NCI-H510A (cell line): ENCODE results near the gene ANGEL2.
"Not testable (repeated sequence)": the region's sequence is repeated elsewhere in the genome, so short reads cannot be mapped to it uniquely, and the experiment has no call there.

Experiments used
- DNase-seq: peaks from one replicate; lab custom pipeline; 2025; lab: John Stamatoyannopoulos, UW

Gene ANGEL2

DNA sequence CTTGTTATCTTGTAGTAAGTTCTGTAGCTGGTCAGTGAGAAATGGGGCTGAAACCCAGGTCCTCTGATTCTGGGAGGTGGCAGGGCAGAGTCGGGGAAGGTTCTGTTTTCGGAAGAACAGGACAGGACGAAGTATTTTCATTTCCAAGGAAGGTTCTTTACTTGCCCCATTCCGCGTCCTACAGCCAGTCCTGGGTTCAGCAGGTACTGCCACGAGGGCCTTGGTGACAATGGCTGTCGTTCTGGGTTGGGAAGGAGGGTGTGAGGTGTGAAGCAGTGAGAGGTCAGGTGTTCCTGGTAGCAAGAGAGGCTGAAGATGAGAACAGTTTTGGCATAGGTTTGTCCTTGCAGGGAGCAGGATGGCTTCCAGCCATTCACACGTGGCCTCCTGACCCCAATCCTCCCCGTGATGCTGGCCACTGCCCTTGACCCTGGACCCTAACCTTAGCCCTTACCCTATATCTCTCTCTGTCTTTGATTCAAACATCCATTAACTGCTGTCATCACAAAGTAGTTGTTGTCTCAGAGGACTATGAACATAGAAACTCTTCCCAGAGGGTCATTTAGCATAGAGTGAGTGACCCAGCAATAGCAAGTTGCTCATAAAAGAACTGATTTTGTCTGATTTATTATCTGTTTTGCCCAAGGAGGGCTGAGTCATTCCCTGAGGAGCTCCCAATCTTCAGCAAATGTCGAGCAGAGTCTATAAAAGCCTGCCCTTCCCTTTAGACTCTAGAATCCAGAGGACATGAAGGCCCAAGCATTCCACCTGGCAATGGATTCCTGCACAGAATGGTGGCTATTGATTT, 40.4 kb downstream of the ANGEL2 start:
- no peak for DNase-seq

DNA sequence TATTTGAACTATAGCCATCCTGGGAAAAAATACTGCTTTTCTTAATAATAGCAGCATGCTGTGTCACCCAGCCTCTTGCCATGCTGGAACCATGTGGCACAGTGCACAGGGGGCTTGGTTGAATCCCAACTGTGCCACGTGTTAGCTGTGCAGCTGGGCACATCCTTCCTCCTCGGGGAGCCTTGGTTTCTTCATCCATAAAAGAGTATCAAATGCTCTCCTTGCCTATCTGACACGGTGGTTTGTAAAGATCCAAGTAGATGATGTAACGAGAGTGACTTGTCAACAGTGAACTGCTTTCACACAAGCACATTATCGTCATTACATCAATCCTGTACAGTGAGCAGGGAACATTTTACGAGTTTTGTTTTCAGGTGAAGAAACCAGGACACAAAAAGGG, 41.0 kb downstream of the ANGEL2 start:
- no peak for DNase-seq

DNA sequence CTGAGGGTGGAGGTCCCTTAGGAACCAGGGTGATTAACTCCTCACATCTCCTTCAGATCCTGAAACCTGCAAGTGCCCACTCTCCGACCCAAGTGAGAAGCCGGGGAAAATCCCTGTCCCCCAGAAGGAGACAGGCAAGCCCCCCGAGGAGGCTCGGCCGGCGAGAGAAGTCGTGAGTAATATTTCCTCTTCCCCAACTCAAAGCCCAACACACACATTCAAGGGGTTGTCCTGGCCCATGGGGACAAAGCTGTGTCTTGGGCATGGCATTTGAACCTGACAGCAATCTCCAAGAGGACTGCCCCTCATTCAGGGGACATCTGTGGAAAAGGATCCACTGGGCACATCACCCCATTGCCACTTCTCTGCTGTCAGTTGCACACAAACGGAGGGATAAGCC, 41.8 kb downstream of the ANGEL2 start:
- DNase-seq, result no peak

DNA sequence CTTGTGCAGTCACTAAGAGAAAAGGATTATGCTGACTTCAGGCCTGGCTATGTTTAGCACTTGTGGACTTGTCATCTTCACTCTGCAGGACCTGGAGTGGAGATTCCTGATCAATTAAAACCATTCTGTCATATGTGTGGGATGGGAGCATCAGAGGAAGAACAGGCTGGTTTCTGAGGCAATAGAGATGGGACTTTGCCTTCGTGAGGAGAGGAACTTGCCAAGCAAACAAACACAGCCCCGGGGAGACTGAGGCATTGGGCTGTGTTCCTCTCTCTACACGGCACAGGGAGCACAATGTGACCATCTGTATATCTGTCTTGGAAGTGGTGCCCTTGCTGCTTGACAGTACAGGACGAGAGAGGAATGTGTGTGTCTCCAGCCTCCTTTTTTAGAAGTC, 42.2 kb downstream of the ANGEL2 start:
- DNase-seq, result no peak

DNA sequence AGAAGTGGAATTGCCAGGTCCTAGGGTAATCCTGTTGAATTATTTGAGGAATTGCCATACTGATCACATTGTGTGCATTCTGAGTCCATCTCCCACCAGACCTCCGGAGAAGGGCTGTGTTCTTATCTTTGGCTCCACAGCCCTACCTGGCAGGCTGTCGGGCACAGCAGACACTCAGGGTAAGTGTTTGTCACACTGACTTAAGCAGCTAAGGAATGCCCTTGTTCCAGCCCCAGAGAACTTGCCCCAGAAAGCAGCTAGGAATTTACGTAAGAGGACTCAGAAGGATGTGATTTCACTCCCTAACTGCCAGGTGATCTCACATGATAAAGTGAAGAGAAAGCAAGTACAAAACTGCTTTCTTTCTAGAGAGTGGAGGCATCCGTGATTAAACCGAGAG, 44.4 kb downstream of the ANGEL2 start:
- DNase-seq, result no peak

DNA sequence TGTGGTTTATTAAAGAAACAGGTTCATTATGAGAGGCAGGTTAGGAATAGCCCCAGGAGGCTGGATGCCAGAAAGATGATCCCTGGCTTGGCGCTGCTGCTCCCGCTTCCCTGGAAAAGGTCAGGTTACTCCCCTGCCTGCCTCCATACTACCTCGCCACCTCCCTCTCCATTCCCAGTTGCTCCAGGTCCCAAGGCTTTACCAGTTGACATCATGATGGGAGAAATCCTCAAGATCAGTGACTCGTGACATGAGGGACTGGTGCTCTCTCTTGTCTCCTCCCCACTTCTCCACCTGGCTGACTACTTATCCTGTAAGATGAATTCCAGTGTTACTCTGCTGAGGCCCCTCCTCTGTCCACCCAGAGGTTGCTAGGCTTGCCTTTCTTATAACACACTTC, 45.6 kb downstream of the ANGEL2 start:
- no peak for DNase-seq

DNA sequence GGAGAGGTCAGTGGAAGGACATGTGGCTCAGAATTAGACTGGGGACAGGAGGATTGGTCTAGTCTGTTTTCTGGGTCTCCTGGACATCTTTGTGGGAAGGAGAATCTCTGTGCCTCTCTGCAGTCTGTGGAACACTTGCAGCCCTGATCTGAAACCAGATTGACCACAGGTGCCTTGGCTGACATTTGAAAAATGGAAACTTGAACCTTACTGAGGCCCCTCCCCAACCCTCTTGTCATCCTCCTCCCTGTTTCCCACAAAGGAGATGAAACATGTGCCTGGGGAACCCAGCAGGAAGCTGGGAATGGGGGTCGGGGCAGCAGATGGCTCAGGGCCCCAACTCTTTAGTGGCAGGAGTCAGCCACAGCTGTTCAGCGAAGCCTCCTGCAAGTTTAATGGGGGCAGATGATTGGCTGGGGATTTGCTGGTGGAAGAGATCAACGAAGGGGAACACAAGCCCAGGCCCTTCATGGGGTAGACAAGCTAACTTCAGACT, 47.3 kb downstream of the ANGEL2 start:
- no peak for DNase-seq

DNA sequence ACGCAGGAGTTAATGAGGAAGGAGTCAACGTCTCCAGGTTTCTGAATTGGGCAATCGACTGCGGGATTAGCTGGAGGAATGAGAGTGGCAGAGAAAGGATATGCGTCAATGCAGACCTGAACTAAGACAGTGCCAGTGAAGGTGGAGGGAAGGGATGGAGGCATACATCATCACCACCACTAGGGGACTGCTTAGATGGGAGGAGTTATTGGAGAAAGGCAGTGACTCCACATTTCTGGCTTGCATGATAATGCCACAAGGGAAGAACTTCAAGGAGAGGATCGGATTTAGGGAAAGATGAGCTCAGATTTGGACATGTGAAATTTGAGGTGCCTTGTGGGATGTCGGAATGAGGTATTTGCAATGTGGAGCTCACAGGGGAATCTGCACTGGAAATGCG, 47.9 kb downstream of the ANGEL2 start:
- DNase-seq, result no peak

DNA sequence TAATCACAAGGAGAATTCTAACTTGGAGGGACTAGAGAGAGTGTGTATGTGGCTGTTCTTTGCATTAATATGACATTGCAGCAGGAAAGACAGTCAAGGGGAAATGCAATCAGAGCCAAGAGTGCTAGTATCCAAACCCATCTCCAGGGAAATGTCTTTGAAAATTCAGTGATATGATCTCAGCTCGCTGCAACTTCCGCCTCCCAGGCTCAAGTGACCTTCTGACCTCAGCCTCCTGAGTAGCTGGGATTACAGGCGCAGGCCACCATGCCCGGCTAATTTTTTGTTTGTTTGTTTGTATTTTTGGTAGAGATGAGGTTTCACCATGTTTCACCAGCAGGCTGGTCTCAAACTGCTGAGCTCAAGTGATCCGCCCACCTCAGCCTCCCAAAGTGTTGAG, 49.1 kb downstream of the ANGEL2 start:
- DNase-seq, result no peak

DNA sequence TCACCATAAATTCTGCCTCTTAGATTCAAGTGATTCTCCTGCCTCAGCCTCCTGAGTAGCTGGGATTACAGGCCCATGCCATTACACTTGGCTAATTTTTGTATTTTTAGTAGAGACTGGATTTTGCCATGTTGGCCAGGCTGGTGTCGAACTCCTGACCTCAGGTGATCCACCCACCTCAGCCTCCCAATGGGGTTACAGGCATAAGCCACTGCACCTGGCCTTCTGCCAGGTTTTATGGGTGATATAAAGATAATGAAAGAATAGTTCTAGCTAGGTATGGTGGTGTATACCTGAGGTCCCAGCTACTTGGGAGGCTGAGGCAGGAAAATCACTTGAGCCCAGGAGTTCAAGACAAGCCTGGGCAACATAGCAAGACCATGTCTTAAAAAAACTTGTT, 50.7 kb downstream of the ANGEL2 start:
- DNase-seq, result not testable (repeated sequence)

DNA sequence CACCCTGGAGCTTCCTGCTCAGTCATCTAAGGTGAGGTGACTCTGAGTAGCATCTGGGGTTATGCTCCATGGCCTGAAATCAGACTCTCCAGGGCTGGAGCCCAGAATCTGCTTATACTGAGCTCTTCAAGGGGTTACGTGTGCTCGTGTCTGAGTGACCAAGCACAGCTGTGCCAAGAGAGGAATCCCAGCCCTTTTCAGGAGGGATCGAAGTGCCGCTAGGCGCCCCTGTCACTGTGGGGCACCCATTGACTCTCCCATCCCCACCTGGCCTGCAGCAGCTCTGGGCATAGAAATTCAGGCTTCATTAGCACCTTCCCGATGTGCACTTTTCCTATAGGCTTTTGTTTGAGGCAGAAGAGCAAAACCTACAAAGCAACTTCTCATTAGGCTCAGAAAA, 51.6 kb downstream of the ANGEL2 start:
- DNase-seq, result no peak

DNA sequence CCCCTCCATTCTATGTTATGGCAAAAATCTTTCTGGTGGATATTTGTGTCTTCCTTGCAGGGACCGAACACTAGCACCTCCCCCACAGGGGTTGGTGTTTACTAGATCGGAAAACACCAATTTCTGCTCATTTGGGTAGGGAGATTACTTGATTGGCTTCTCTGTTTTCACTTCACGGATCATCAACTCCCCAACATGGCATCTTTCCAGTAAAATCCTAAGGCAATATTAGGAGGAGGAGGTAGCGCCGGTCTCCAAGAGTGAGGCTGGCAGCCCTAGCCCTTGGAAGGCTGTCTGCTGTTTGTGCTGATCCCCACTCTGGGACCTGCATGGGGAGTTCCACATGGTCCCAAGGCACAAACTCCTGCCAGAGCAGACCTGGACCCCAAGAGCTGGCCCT, 53.2 kb downstream of the ANGEL2 start:
- DNase-seq, result no peak

DNA sequence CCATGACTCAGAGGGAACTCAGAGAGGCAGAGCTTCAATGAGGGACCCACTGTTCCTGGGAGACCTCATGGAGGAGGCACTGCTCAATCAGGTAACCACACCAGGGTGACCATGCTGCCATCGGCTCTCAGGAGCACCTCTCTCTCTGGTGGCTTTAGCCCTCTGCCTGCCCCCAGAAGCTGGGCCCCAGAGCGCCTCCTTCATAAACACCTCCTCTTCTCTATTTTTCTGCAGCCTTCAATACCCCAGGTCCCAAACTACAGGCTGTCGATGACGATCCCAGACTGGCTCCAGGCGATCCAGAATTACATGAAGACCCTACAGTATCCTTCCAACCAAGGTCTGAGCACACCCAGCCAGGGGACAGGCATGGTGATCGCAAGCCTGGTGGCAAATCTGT, 54.7 kb downstream of the ANGEL2 start:
- DNase-seq, result no peak

DNA sequence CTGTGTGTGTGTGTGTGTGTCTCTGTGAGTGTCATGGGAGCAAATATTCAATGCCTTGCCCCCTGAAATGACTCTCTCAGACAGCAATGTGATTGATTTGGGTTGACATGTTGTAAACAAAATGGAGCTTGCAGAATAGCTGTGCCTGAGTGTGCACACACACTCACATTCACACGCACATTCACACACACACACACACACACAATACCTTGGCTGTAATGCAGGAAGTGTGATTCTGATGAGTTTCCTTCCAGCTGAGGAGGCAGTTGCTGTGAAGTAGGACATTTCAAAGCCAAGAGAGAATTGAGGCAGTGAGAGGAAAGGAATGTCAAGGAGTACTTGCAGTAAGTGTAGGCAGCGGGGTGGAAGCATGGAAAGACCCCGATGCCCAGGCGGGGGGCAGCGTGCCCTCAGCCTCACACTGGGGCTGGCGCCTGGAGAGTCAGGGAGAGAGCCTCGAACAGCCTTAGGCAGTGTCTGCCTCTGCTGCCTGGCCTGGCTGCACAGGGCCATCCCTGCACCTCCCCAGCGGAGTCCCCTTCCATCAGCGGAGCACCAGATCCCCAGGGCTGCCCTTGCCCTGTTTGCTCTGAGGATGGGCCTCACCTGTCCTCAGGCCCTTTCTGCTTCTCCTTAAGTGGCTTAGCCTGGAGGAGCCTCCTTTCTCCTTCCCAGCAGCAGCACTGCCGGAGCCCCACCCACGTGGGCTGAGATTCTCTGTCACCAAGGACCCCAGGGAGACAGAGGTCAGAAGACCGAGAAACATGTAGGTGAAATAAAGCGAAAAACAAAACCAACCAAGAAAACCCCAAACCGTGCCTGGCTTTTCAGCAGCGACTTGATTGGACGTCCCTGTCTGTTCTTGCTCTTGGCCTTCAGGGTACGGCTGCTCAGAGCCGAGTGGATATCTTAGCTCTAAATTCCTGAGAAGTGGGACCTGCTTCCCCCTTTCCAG, 56.1 kb downstream of the ANGEL2 start:
- no peak for DNase-seq

DNA sequence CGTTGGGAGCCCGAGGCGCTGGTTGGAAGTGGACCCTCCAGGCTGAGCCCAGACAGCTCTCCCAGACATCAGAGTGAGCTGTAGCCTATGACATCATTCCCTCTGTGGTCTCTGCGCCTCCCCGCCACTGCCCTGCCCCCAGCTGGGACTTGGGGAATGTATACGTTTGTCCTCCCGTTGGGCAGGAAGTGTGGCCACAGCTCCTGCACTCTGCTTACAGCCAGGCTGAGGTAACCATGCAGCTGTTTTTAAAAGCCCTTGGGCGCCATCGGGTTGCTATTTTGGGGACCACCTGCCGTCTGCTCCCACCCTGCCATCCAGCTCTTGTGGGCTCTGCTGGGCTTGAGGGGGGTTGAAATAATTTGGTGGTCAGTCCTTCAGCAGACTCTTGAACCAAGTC, 57.5 kb downstream of the ANGEL2 start:
- no peak for DNase-seq

DNA sequence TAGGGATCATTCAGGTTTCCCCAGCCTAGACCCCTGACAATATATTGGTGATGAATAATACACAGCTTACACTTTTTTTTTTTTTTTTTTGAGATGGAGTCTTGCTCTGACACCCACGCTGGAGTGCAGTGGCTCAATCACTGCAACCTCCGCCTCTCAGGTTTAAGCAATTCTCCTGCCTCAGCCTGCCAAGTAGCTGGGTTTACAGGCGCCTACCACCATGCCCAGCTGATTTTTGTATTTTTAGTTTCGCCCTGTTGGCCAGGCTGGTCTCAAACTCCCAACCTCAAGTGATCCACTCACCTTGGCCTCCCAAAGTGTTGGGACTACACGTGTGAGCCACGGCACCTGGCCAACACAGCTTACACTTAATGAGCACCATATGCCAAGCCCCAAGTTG, 58.1 kb downstream of the ANGEL2 start:
- DNase-seq, result no peak

DNA sequence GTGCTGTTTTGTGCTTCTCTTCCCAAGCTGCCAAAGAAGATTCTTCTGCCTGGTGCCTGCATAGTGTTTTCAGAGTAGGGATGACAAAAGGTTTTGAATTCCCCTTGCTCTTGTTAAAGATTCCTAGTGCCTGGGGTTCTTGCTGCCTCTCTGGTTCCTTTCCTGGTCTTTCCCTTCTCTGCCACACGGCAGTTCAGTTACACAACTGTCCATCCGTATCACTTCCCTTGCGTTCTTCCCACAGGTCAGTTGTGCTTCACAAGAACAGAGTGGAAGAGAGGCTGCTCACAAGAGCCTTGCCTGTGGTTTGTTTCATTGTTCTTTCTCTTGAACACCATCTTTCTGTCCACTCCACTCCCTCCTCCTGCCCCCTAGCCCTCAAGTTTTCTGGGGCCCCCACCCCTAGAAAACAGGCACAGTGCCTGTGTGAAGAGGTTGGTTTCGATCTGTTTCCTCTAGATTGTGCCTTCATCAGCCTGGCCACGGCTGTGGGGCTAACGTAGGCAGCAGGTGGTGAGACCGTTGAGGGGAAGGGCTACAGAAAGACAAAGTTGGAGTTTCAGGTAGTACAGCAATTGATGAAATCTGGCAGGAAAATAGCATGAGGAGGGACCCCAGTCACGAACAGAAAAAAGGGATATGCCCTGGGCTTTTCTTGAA, 59.6 kb downstream of the ANGEL2 start:
- DNase-seq, result no peak

DNA sequence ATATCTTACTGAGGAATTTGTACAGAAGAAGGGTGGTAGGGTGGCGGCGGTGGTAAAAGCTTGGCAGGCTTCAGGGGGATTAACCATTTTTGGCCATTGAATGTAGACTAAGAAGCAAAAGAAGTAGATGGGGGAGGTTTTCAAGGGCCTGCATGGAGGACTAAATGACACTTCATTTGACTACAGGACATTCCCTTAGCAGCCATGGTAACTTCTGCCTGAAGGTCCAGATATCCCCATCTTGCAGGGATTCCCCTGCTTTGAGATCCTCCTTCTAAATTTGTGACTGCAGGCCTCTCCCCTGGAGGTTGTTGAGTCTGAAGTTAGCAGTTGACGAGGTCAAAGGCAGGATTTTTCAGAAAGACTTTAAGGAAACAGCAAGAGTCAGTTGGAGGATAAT, 60.6 kb downstream of the ANGEL2 start:
- no peak for DNase-seq

DNA sequence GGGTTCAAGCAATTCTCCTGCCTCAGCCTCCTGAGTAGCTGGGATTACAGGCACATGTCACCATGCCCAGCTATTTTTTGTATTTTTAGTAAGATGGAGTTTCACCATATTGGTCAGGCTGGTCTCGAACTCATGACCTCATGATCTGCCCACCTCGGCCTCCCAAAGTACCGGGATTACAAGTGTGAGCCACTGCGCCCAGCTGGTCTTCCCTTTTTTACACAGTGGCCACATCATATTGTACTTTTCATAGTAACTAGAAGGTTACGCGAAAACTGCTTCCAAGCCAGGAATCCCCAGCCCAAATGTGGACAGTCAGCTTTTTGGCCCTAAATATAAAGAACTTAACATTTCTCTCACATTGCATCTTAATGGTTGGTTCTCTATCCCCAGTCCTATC, 61.2 kb downstream of the ANGEL2 start:
- DNase-seq, result no peak

DNA sequence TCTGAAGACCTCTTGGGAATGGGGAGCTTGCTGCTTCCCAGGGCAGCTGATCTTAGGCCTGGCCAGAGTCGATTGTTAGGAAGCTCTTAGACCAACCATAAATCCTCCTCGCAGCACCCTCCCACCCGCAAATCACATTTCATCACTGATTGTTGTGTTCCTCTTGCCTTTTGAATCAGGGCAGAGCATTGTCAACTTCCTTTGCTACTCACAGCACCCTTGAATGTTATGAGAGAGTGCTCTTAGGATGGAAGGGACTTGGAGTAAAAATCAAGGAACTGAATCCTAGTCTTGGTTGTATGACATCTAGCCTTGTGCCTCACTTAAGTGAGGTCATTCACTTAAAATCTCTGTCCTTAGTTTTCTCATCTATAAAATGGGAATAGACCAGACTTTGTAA, 62.3 kb downstream of the ANGEL2 start:
- DNase-seq, result no peak

DNA sequence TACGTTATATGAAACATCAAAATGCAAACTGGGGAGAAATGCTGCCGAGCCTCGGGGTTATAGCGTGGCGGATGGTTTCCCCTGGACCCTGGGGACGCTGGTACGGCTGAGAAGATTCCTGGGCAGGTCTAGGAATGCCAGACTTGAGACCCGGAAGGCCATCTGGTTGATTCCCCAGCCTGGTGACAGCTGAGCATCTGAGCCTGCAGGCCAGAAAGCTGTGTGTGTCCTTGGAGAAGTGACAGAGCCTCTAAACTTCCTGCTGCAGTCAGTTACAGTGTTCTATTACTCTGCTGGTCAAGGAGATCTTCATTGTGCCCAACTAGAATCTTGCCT, 63.1 kb downstream of the ANGEL2 start:
- DNase-seq, result no peak

DNA sequence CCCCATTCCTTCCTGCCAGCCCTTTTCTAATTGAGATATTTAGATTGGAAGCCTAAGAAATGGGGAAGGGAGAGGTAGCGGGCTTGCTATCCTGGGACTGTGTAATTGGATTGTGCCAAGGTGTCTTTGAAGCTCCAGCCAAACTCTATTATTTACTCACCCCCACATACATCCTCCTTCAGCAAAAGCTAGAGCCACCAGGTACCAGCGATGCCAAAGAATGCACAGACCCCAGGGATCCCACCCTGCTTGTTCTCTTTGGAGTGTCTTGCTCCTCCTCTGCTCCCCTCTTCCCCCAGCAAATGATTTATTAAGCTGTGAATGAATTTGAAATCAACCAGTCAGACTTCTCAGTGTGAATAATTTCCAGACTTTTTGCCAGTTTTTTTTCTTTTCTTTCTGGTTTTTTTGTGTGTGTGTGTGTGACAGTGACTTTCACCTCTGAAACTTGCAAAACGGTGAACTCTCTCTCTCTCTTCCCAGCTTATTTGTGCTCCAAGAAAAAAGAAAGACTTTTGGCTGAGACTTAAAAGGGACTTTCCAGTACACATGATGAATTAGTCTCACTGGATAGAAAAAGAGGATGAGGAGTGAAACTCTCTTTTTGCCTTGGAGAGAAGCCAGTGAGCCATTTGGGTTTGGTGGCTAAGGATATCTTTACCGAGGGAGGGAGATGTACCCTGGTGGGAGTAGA, 63.6 kb downstream of the ANGEL2 start:
- no peak for DNase-seq
